Upper lobe of right lung (tissue), 1 donor: Measurements from ENCODE around the gene MVD. TPM values are rescaled to one million over a fixed set of nuclear protein-coding genes. Genes with fewer than 3 reads are reported as not detected.
A peak's percentile ranks its signal among the peaks of the same experiment; 100 is the strongest.
"Not testable (repeated sequence)": the region's sequence is repeated elsewhere in the genome, so short reads cannot be mapped to it uniquely, and the experiment has no call there.

ENCODE experiments used
- ATAC-seq: fragments of 200-7000 bp; cut with Tn5 transposase; one replicate; pipeline ENCODE4 v1.9.1; 2020; ENCODE audit warnings: mild to moderate bottlenecking, moderate library complexity
- DNase-seq: peaks from one replicate; pipeline ENCODE4 v3.0.0-alpha.2; 2020
- H3K27ac ChIP-seq: fragments of 200-600 bp; one replicate; pipeline ENCODE4 v1.8.0; 2022
- H3K27me3 ChIP-seq: fragments of 200-600 bp; one replicate; pipeline ENCODE4 v1.8.0; 2022; ENCODE audit warnings: mild to moderate bottlenecking
- H3K36me3 ChIP-seq: fragments of 200-600 bp; one replicate; pipeline ENCODE4 v1.8.0; 2022
- H3K4me1 ChIP-seq: fragments of 200-600 bp; one replicate; pipeline ENCODE4 v1.8.0; 2022
- H3K4me3 ChIP-seq: fragments of 200-600 bp; one replicate; pipeline ENCODE4 v1.8.0; 2022; ENCODE audit warnings: mild to moderate bottlenecking
- H3K9me3 ChIP-seq: fragments of 200-600 bp; one replicate; pipeline ENCODE4 v1.8.0; 2022
- CTCF ChIP-seq: fragments of 200-600 bp; IDR thresholded peaks from one replicate; pipeline ENCODE4 v1.8.0; 2022; ENCODE audit warnings: antibody characterized with exemption
- intact Hi-C: fragments of 100-400 bp; cut with DNase I; formaldehyde crosslinking; loops from one replicate; pipeline ENCODE4 v1.11.0; 2022
- total RNA-seq: library from RNA; stranded (reverse); fragmentation: NEBNext Ultra II Directional; extraction: Animal tissue kit (Norgen Biotek cat#: 25700); gene quantifications from one replicate; pipeline ENCODE4 v1.2.1, GENCODE V29; 2021
- donor health status: DM: no; HTN: yes; CAD: no; lungs with severe emphysema.

The MVD gene
- total RNA-seq, 1 donor from 2014 or later = 104 TPM

GRCh38 chr16:88673716-88674379, 11.0 kb upstream of the MVD start:
- DNase-seq = no peak
- H3K27ac ChIP-seq = no peak overlapping the region
- no peak overlapping the region for H3K4me3 ChIP-seq
- no peaks in the 10 kb centered on the region for H3K27me3 ChIP-seq
- H3K36me3 ChIP-seq = no peaks in the 10 kb centered on the region
- no peak for TF ChIP-seq CTCF
- no peaks in the 10 kb centered on the region for H3K4me1 ChIP-seq
- ATAC-seq = no peak
- no peaks in the 10 kb centered on the region for H3K9me3 ChIP-seq
- intact Hi-C loops = no loop called here

GRCh38 chr16:88672776-88673175, 9.9 kb upstream of the MVD start:
- Histone ChIP-seq H3K4me1 (no peaks in the 10 kb centered on the region), H3K36me3 (no peaks in the 10 kb centered on the region), H3K27me3 (no peaks in the 10 kb centered on the region), H3K4me3 (no peak overlapping the region), H3K27ac (no peak overlapping the region), H3K9me3 (no peaks in the 10 kb centered on the region)
- ATAC-seq = peak; percentile 53
- peak; percentile 25 for TF ChIP-seq CTCF
- DNase-seq = no peak
- intact Hi-C loops = no loop called here

GRCh38 chr16:88671806-88672205, 8.9 kb upstream of the MVD start:
- Histone ChIP-seq H3K9me3 (no peaks in the 10 kb centered on the region), H3K4me3 (no peak overlapping the region), H3K27ac (no peak overlapping the region), H3K36me3 (no peaks in the 10 kb centered on the region), H3K4me1 (no peaks in the 10 kb centered on the region), H3K27me3 (no peaks in the 10 kb centered on the region)
- DNase-seq = no peak
- TF ChIP-seq CTCF = no peak
- intact Hi-C loops = no loop called here
- no peak for ATAC-seq

- no peak for TF ChIP-seq CTCF
- Histone ChIP-seq H3K9me3 (no peaks in the 10 kb centered on the region), H3K27ac (no peak overlapping the region), H3K27me3 (no peaks in the 10 kb centered on the region), H3K4me3 (no peak overlapping the region), H3K4me1 (no peaks in the 10 kb centered on the region), H3K36me3 (no peaks in the 10 kb centered on the region)
- ATAC-seq = no peak
- DNase-seq = no peak
- intact Hi-C loops = no loop called here
Measured at GRCh38 chr16:88669980-88670379, 7.1 kb upstream of the MVD start.

GRCh38 chr16:88669493-88669892, 6.6 kb upstream of the MVD start:
- H3K4me3 ChIP-seq, H3K36me3 ChIP-seq, H3K27ac ChIP-seq, H3K27me3 ChIP-seq, DNase-seq, intact Hi-C loops, H3K4me1 ChIP-seq, H3K9me3 ChIP-seq, ATAC-seq: not testable (repeated sequence)

GRCh38 chr16:88667461-88667860, 4.6 kb upstream of the MVD start:
- H3K4me3 ChIP-seq = no peak overlapping the region
- H3K27me3 ChIP-seq = no peaks in the 10 kb centered on the region
- peaks cover 3% of the 10 kb centered on the region for H3K4me1 ChIP-seq
- no peak overlapping the region for H3K27ac ChIP-seq
- ATAC-seq = no peak
- DNase-seq = no peak
- H3K36me3 ChIP-seq = no peaks in the 10 kb centered on the region
- no peak for TF ChIP-seq CTCF
- intact Hi-C loops = no loop called here
- no peaks in the 10 kb centered on the region for H3K9me3 ChIP-seq
